ENCODE results near the gene LMNTD2.

- TF ChIP-seq CTCF (IDR thresholded peaks at IDR 0.05) (no peak), POLR2A (IDR thresholded peaks at IDR 0.05) (no peak)
Observed at GRCh38 chr11:575313-575995, 14.9 kb upstream of the LMNTD2 start.
